SU-DHL-6 (cell line): ENCODE results near the gene RBPMS2.

ENCODE experiments used
- H2AFZ ChIP-seq: fragments of 200-600 bp; sonication (generic); 2 replicates; pipeline ENCODE4 v1.6.1; 2014; ENCODE audit warnings: low read depth, mild to moderate bottlenecking, moderate library complexity, mixed read lengths, antibody characterized with exemption, low read length; ENCODE audit not compliant: severe bottlenecking
- H3F3A ChIP-seq: fragments of 200-600 bp; shearing (Covaris generic); 2 replicates; pipeline ENCODE4 v1.6.0; 2016; ENCODE audit warnings: antibody characterized with exemption, mild to moderate bottlenecking; ENCODE audit not compliant: insufficient read depth
- H3K27ac ChIP-seq: fragments of 200-600 bp; sonication (generic); 2 replicates; pipeline ENCODE4 v1.5.1; 2016; ENCODE audit warnings: low read depth, mild to moderate bottlenecking, low read length, moderate library complexity, mixed read lengths
- H3K27me3 ChIP-seq: fragments of 200-600 bp; sonication (generic), shearing (Covaris generic); 2 replicates; pipeline ENCODE4 v1.6.0; 2014; ENCODE audit warnings: mild to moderate bottlenecking, low read length
- H3K36me3 ChIP-seq: fragments of 200-600 bp; sonication (generic); 2 replicates; pipeline ENCODE4 v1.6.1; 2014; ENCODE audit warnings: mild to moderate bottlenecking, low read length, mixed read lengths
- H3K4me2 ChIP-seq: fragments of 300-600, 200-600 bp; shearing (Covaris generic), sonication (generic); 2 replicates; pipeline ENCODE4 v1.6.0; 2014; ENCODE audit warnings: low read length, low read depth, mild to moderate bottlenecking; ENCODE audit not compliant: poor library complexity, severe bottlenecking
- H3K4me3 ChIP-seq: fragments of 200-600 bp; sonication (generic); 2 replicates; pipeline ENCODE4 v1.5.1; 2014; ENCODE audit warnings: antibody characterized with exemption, low read length, mild to moderate bottlenecking, mixed read lengths; ENCODE audit not compliant: insufficient read depth, poor library complexity, severe bottlenecking
- H3K79me2 ChIP-seq: fragments of 200-600 bp; sonication (generic); 2 replicates; pipeline ENCODE4 v1.6.1; 2014; ENCODE audit warnings: mild to moderate bottlenecking, low read length, moderate library complexity; ENCODE audit not compliant: insufficient read depth
- H3K9ac ChIP-seq: fragments of 200-600 bp; sonication (generic); 2 replicates; pipeline ENCODE4 v1.7.0; 2014; ENCODE audit warnings: mild to moderate bottlenecking, low read length
- H3K9me2 ChIP-seq: fragments of 200-600 bp; sonication (generic); replicated peaks from 2 replicates; pipeline ENCODE4 v1.6.1; 2014; ENCODE audit warnings: low read length; ENCODE audit not compliant: insufficient read depth
- H3K9me3 ChIP-seq: fragments of 200-600 bp; sonication (generic); 2 replicates; pipeline ENCODE4 v1.6.1; 2014; ENCODE audit warnings: low read length, mixed read lengths; ENCODE audit not compliant: insufficient read depth
- H4K20me1 ChIP-seq: fragments of 200-600 bp; sonication (generic); 2 replicates; pipeline ENCODE4 v1.6.1; 2014; ENCODE audit warnings: low read depth, mild to moderate bottlenecking, antibody characterized with exemption, low read length, moderate library complexity, mixed read lengths
- EZH2phosphoT487 ChIP-seq: fragments of 200-600 bp; sonication (generic), shearing (Covaris generic); conservative IDR thresholded peaks from 2 replicates; pipeline ENCODE4 v1.6.1; 2018; ENCODE audit warnings: mild to moderate bottlenecking, antibody characterized with exemption, low read length, moderate library complexity, mixed read lengths
- TF ChIP-seq, protein P1 (sequence below): fragments of 200-600 bp; sonication (generic); IDR thresholded peaks from one replicate; pipeline ENCODE4 v1.5.1; 2017; ENCODE audit warnings: antibody characterized with exemption, mild to moderate bottlenecking, low read length, moderate library complexity; ENCODE audit not compliant: insufficient read depth, poor library complexity, severe bottlenecking

The RBPMS2 gene

DNA sequence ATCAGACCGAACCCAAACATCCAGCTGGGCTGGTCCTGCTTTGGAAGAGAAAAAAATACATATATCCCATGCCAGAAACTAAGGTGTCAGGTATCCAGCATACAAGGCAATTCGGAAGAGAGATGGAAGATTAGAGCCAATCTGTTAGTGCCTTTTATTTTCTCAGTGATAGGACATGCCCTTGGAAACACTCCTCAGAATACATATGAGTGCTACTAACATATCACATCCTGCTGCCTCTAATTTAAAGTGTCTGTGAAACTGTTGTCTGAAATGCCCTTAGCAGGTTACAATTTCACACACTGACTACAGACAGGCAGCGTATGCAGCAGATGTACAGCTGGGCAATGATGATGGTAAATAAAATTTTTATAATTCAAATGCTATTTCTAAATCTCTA is 78.9 kb downstream of the RBPMS2 start:
- Histone ChIP-seq H2AFZ (no peak overlapping the region), H3K27ac (no peak overlapping the region), H3K9me2 (no peaks in the 10 kb centered on the region), H3K4me2 (no peak overlapping the region), H3K79me2 (peaks cover 52% of the 10 kb centered on the region), H3K36me3 (no peaks in the 10 kb centered on the region), H3K27me3 (no peaks in the 10 kb centered on the region), H3K9ac (no peak overlapping the region), H3F3A (peaks cover 4% of the 10 kb centered on the region; the same call in 1 of the 2 replicates), H3K4me3 (no peak overlapping the region), H3K9me3 (no peaks in the 10 kb centered on the region), H4K20me1 (0 out of 2 replicates have a peak, but pooled peaks cover 5% of the 10 kb centered on the region)
- TF ChIP-seq, protein P1, sequence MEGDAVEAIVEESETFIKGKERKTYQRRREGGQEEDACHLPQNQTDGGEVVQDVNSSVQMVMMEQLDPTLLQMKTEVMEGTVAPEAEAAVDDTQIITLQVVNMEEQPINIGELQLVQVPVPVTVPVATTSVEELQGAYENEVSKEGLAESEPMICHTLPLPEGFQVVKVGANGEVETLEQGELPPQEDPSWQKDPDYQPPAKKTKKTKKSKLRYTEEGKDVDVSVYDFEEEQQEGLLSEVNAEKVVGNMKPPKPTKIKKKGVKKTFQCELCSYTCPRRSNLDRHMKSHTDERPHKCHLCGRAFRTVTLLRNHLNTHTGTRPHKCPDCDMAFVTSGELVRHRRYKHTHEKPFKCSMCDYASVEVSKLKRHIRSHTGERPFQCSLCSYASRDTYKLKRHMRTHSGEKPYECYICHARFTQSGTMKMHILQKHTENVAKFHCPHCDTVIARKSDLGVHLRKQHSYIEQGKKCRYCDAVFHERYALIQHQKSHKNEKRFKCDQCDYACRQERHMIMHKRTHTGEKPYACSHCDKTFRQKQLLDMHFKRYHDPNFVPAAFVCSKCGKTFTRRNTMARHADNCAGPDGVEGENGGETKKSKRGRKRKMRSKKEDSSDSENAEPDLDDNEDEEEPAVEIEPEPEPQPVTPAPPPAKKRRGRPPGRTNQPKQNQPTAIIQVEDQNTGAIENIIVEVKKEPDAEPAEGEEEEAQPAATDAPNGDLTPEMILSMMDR, result no peak
- TF ChIP-seq EZH2phosphoT487, result no peak

DNA sequence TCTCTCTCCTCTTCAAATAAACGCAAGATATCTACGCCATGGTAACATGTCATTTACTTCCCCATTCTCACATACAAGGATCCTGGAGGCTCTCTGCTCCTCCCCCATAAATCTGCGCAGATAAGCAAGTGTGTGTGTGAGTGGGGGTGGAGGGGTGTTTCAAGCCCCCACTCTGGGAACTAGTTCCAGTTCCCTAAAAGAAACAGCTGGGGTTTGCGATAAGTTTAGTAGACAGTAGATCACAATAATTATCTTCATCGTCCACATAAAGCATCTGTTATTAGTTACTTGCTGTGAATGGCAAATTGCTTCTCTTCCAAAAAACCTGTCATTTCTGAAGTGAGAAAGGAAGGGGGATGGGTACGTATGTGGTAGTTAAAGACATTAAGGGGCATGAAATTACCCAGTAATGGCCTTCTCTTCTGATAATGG is 79.8 kb downstream of the RBPMS2 start:
- TF ChIP-seq, protein P1, result no peak
- TF ChIP-seq EZH2phosphoT487, result no peak
- no peak overlapping the region for H3K27ac ChIP-seq

DNA sequence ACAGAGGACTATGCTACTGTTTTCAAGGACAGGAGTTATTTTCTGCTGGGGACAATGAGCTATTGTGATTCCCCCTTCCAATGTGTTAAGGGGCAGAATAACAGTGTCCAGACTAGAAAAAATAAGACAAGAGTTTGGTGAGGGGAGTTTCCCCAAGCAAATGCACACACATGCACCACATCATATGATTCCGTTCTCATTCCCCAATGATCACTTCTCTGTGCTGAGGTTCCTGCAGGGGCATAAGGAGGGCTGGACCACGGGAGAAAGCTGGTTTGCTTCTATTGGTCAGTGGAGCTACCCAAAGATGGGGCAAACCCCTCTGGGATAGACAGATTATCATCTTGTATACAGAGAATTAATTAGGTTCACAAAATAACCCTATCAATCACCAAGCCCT is 80.6 kb downstream of the RBPMS2 start:
- H2AFZ ChIP-seq, result no peak overlapping the region
- no peaks in the 10 kb centered on the region for H3K27me3 ChIP-seq
- H3K4me2 ChIP-seq, result no peak overlapping the region
- H4K20me1 ChIP-seq, result 0 out of 2 replicates have a peak, but pooled peaks cover 5% of the 10 kb centered on the region
- TF ChIP-seq EZH2phosphoT487, result no peak
- TF ChIP-seq, protein P1, result no peak
- H3K9ac ChIP-seq, result no peak overlapping the region
- H3F3A ChIP-seq, result peaks cover 4% of the 10 kb centered on the region; the same call in 1 of the 2 replicates
- H3K9me2 ChIP-seq, result no peaks in the 10 kb centered on the region
- H3K79me2 ChIP-seq, result peaks cover 38% of the 10 kb centered on the region
- no peaks in the 10 kb centered on the region for H3K36me3 ChIP-seq
- H3K9me3 ChIP-seq, result no peaks in the 10 kb centered on the region
- H3K27ac ChIP-seq, result no peak overlapping the region
- no peak overlapping the region for H3K4me3 ChIP-seq

More for the DNA sequence above, 79.8 kb downstream of the RBPMS2 start:
- 0 out of 2 replicates have a peak, but pooled peaks cover 5% of the 10 kb centered on the region for H4K20me1 ChIP-seq
- no peak overlapping the region for H3K4me3 ChIP-seq
- H3K27me3 ChIP-seq, result no peaks in the 10 kb centered on the region
- H3K9me3 ChIP-seq, result no peaks in the 10 kb centered on the region
- H3K9ac ChIP-seq, result no peak overlapping the region
- H2AFZ ChIP-seq, result no peak overlapping the region
- H3F3A ChIP-seq, result peaks cover 4% of the 10 kb centered on the region; the same call in 1 of the 2 replicates
- no peak overlapping the region for H3K4me2 ChIP-seq
- H3K9me2 ChIP-seq, result no peaks in the 10 kb centered on the region
- no peaks in the 10 kb centered on the region for H3K36me3 ChIP-seq
- H3K79me2 ChIP-seq, result peaks cover 45% of the 10 kb centered on the region
